Gastroesophageal sphincter (tissue), 4 donors: ENCODE data around the gene CARD14. TPM values are rescaled to one million over a fixed set of nuclear protein-coding genes. Genes with fewer than 3 reads are reported as not detected.

Source experiments
- ATAC-seq: fragments of 150-250 bp; one replicate; pipeline ENCODE4 v1.9.1; 2016; ENCODE audit warnings: mild to moderate bottlenecking, moderate library complexity
- H3K27ac ChIP-seq, 4 donors: fragments of 200-600 bp; sonication (generic) in 3 of 4; 1 replicate in 3 of 4; 2 replicates in 1 of 4; pipeline ENCODE4 v1.5.1; 2016 to 2019
- H3K27me3 ChIP-seq: fragments of 200-600 bp; sonication (generic); one replicate; pipeline ENCODE4 v1.5.1; 2019
- H3K36me3 ChIP-seq, 2 donors: fragments of 200-600 bp; sonication (generic); one replicate each; pipeline ENCODE4 v1.5.1; 2019; ENCODE audit warnings: control low read depth in 1 of 2
- H3K4me1 ChIP-seq, 3 donors: fragments of 200-600 bp; sonication (generic); 1 replicate in 2 of 3; 2 replicates in 1 of 3; pipeline ENCODE4 v1.5.1; 2016 to 2019; ENCODE audit warnings: control low read depth in 2 of 3
- H3K4me3 ChIP-seq, 2 donors: fragments of 200-600 bp; sonication (generic); one replicate each; pipeline ENCODE4 v1.5.1; 2019; ENCODE audit warnings: mild to moderate bottlenecking in 1 of 2, moderate library complexity in 1 of 2
- H3K9me3 ChIP-seq, 3 donors: fragments of 200-600 bp; sonication (generic); one replicate each; pipeline ENCODE4 v1.5.1; 2017 to 2019; ENCODE audit warnings: control low read depth in 2 of 3
- EP300 ChIP-seq: sonication (generic); formaldehyde crosslinking; IDR thresholded peaks from one replicate; pipeline ENCODE4 v1.6.1; 2017; ENCODE audit warnings: antibody characterized with exemption, mild to moderate bottlenecking
- POLR2A ChIP-seq, 2 donors: fragments of 450-650 bp; IDR thresholded peaks; one replicate each; pipeline ENCODE4 v1.6.1; 2017; ENCODE audit warnings: antibody characterized with exemption in 2 of 2, mild to moderate bottlenecking in 2 of 2, moderate library complexity in 1 of 2
- POLR2AphosphoS5 ChIP-seq: sonication (generic); formaldehyde crosslinking; IDR thresholded peaks from one replicate; pipeline ENCODE4 v1.6.1; 2017; ENCODE audit warnings: antibody characterized with exemption
- WGBS, 2 donors: methylation state at CpG; one replicate each; pipeline ENCODE4 v1.1.5; 2018; ENCODE audit warnings: low coverage in 1 of 2; 5-methylcytosine and 5-hydroxymethylcytosine counted together
- total RNA-seq, 4 donors: library from RNA; depleted of rRNA; stranded (reverse); fragments of >200 nt; gene quantifications; one replicate each; pipeline ENCODE4 v1.1.0, GENCODE V29; 2016
- TF ChIP-seq, protein P1 (sequence below), 4 experiments: fragments of 200-600 bp in 2 of 4; fragments of 450-650 bp in 2 of 4; sonication (generic) in 1 of 4; IDR thresholded peaks; one replicate each; pipeline ENCODE4 v1.5.1; 2017 to 2019; ENCODE audit warnings: antibody characterized with exemption in 4 of 4, mild to moderate bottlenecking in 2 of 4, moderate library complexity in 2 of 4

CARD14 gene
- total RNA-seq, 4 donors from 2014 or later: 0.78 to 0.81 TPM; not detected in 2

DNA sequence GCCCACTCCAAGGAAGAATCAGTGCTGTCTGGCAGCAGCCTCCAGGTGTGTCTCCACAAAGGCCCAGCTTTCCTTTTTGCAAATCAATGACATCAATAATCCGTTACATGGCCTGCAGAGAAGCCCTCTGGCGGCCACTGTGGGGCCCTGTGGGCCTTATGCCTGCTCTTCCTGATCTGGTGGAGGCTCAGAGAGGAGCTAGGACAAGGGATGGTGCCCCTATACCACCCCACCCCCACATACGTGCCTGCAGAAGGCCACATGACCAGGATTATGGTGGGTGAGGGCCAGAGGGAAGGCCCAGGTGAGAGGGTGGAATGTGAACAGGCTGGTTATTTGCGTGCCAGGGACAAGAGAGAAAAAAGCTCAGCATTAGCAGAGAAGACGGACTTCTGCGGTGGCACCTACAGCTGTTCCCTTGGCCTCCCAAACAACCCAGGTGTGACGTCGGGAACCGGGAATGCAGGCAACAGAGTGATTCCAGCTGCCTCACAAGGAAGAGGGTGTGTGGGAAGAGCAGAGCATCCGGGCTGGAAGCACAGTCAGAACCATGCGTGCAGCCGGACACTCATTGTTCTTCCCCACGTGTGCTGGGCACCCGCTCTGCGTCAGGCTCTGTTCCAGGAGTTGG, 45.4 kb upstream of the CARD14 start:
- H3K36me3 ChIP-seq: peaks cover 0 to 4% of the 10 kb centered on the region in 2 donors
- H3K4me1 ChIP-seq: no peaks in the 10 kb centered on the region
- no peak overlapping the region for H3K4me3 ChIP-seq
- H3K27ac ChIP-seq: no peak overlapping the region
- no peaks in the 10 kb centered on the region for H3K9me3 ChIP-seq
- H3K27me3 ChIP-seq: peaks cover 32% of the 10 kb centered on the region
- TF ChIP-seq EP300 (no peak), POLR2AphosphoS5 (no peak)
- TF ChIP-seq, protein P1, sequence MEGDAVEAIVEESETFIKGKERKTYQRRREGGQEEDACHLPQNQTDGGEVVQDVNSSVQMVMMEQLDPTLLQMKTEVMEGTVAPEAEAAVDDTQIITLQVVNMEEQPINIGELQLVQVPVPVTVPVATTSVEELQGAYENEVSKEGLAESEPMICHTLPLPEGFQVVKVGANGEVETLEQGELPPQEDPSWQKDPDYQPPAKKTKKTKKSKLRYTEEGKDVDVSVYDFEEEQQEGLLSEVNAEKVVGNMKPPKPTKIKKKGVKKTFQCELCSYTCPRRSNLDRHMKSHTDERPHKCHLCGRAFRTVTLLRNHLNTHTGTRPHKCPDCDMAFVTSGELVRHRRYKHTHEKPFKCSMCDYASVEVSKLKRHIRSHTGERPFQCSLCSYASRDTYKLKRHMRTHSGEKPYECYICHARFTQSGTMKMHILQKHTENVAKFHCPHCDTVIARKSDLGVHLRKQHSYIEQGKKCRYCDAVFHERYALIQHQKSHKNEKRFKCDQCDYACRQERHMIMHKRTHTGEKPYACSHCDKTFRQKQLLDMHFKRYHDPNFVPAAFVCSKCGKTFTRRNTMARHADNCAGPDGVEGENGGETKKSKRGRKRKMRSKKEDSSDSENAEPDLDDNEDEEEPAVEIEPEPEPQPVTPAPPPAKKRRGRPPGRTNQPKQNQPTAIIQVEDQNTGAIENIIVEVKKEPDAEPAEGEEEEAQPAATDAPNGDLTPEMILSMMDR (IDR thresholded peaks at IDR 0.05): peak in 1 of 4 experiments; percentile 31
- peak; percentile 22 for ATAC-seq
- 27 to 45% methylated on average over 5 to 12 of the region's 15 CpGs for WGBS, 2 donors

DNA sequence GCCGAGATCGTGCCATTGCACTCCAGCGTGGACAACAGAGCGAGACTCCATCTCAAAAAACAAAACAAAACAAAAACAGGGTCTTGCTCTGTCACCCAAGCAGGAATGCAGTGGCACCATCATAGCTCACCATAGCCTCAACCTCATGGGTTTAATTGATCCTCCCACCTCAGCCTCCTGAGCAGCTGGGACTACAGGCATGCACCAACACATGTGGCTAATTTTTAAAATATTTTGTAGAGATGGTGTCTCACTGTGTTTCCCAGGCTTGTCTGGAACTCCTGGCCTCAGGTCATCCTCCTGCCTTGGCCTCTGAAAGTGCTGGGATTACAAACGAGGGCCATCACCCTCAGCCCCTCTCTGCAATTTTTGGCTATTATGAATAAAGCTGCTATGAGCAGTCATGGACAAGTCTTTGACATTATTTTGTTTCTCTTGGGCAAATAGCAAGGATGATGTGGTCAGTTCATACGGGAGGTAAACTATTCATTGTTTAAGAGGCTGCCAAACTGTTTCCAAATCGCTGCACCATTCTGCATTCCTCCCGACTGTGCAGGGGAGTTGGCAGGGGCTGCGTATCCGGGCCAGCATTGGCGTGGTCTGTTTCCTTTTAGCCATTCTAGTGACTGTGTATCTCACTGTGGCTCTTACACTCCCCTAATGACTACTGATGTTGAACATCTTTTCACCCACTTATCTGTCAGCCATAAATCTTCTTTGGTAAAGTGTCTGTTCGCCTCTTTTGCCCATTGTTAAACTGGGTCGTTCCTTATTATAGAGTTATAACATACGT, 44.0 kb upstream of the CARD14 start:
- WGBS, 2 donors: 42 to 57% methylated on average over 10 of the region's 14 CpGs
- Histone ChIP-seq H3K4me3 (no peak overlapping the region), H3K4me1 (no peaks in the 10 kb centered on the region), H3K27me3 (peaks cover 32% of the 10 kb centered on the region), H3K36me3 (no peaks in the 10 kb centered on the region), H3K9me3 (no peaks in the 10 kb centered on the region), H3K27ac (no peak overlapping the region)
- no peak for TF ChIP-seq POLR2A (IDR thresholded peaks at IDR 0.05)
- no peak for TF ChIP-seq EP300
- TF ChIP-seq POLR2AphosphoS5: no peak
- TF ChIP-seq, protein P1 (IDR thresholded peaks at IDR 0.05): no peak
- no peak for ATAC-seq

DNA sequence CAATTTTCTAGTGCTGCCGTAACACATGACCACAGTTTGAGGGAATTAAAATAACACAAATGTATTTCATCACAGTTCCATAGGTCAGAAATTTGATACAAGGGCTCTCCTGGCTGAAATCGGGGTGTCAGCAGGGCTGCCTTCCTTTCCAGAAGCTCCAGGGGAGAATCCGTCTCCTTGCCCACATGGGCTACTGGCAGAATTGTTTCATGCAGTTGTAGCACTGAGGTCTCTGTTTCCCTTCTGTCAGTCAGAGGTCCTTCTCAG, 43.4 kb upstream of the CARD14 start:
- no peak overlapping the region for H3K27ac ChIP-seq
- no peak for ATAC-seq
- WGBS, 2 donors: 60 to 88% methylated on average over 2 to 3 of the region's 3 CpGs
- H3K36me3 ChIP-seq: no peaks in the 10 kb centered on the region
- H3K4me1 ChIP-seq: no peaks in the 10 kb centered on the region
- H3K4me3 ChIP-seq: no peak overlapping the region
- TF ChIP-seq POLR2A (IDR thresholded peaks at IDR 0.05): no peak
- no peak for TF ChIP-seq EP300
- TF ChIP-seq, protein P1 (IDR thresholded peaks at IDR 0.05): no peak
- no peak for TF ChIP-seq POLR2AphosphoS5
- no peaks in the 10 kb centered on the region for H3K9me3 ChIP-seq
- peaks cover 32% of the 10 kb centered on the region for H3K27me3 ChIP-seq

DNA sequence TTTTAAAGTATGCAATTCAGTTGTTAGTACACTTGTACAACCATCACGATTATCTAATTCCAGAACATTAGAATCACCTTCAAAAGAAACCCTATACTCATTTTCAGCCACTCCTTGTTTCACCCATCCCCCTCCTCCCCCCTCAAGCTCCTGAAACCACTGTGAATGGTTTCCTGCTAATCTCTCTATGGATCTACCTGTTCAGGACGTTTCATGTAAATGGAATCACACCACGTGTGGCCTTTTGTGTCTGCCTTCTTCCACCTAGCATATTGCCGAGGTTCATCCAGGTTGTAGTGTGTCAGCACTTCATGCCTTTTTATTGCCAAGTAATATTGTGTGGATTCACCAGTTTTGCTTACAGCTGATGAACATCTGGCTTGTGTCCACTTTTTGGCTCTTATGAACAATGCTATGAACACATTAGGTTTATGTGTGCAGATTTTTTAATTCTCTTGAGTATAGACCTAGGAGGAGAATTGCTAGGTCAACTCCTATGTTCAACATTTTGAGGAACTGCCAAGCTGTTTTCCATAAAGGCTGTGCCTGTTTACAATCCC, 40.7 kb upstream of the CARD14 start:
- TF ChIP-seq, protein P1 (IDR thresholded peaks at IDR 0.05): no peak
- no peaks in the 10 kb centered on the region for H3K9me3 ChIP-seq
- H3K27ac ChIP-seq: no peak overlapping the region
- no peak overlapping the region for H3K4me3 ChIP-seq
- H3K36me3 ChIP-seq: peaks cover 0 to 14% of the 10 kb centered on the region in 2 donors
- 29 to 36% methylated on average over 4 of the region's 4 CpGs for WGBS, 2 donors
- no peak for ATAC-seq
- H3K27me3 ChIP-seq: peaks cover 23% of the 10 kb centered on the region
- H3K4me1 ChIP-seq: no peaks in the 10 kb centered on the region

DNA sequence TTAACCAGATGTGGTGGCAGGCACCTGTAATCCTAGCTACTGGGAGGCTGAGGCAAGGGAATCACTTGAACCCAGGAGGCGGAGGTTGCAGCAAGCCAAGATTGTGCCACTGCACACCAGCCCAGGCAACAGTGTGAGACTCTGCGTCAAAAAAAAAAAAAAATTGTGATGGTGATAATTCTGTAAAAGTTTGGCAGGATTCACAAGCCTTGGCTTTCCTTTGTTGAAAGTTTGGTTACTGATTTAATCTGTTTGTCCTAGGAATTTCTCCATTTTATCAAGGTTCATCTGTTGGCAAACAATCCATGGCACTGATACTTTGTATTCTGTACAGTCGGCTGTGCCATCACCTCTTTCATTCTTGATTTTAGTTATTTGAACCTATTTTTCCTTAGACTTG, 38.8 kb upstream of the CARD14 start:
- peaks cover 0 to 33% of the 10 kb centered on the region in 2 donors for H3K36me3 ChIP-seq
- H3K27ac ChIP-seq: no peak overlapping the region
- no peaks in the 10 kb centered on the region for H3K9me3 ChIP-seq
- TF ChIP-seq EP300 (no peak), POLR2A (IDR thresholded peaks at IDR 0.05) (no peak), POLR2AphosphoS5 (no peak)
- TF ChIP-seq, protein P1 (IDR thresholded peaks at IDR 0.05): no peak
- WGBS, 2 donors: 76 to 91% methylated on average over 2 to 3 of the region's 3 CpGs
- ATAC-seq: no peak
- no peaks in the 10 kb centered on the region for H3K4me1 ChIP-seq
- H3K27me3 ChIP-seq: peaks cover 4% of the 10 kb centered on the region
- H3K4me3 ChIP-seq: no peak overlapping the region
